Stimulated activated CD4-positive, alpha-beta T cell treated with anti-CD3 and anti-CD28 coated beads, Interleukin-1b, Interleukin-23, amount 100 ng/mL, for 4 hours (primary cell): ENCODE results near the gene POU6F1.
"Not testable (repeated sequence)": the region's sequence is repeated elsewhere in the genome, so short reads cannot be mapped to it uniquely, and the experiment has no call there.

Source experiments
- DNase-seq, 2 donors: peaks; one replicate each; pipeline ENCODE4 v3.0.0-alpha.2; 2020; ENCODE audit warnings: low read depth in 2 of 2

The POU6F1 gene

GRCh38 chr12:51217968-51218606, at the start of gene POU6F1:
Gene POU6F1, minus strand, starts transcription at chr12:51218062. Its CDS starts 11,226 bp downstream, at chr12:51206836.
- peak; percentile 57 to 61 for DNase-seq

GRCh38 chr12:51265024-51265423, 47.2 kb upstream of the POU6F1 start:
- DNase-seq: no peak

GRCh38 chr12:51264297-51264696, 46.4 kb upstream of the POU6F1 start:
- DNase-seq: no peak

GRCh38 chr12:51263341-51263740, 45.5 kb upstream of the POU6F1 start:
- DNase-seq: no peak

- DNase-seq: no peak
These were observed 44.9 kb upstream of the POU6F1 start for GRCh38 chr12:51262758-51263177.

- DNase-seq: not testable (repeated sequence)
These were observed 41.7 kb upstream of the POU6F1 start for GRCh38 chr12:51259600-51259999.

- DNase-seq: no peak
These were observed 36.7 kb upstream of the POU6F1 start for GRCh38 chr12:51254536-51254935.

GRCh38 chr12:51253276-51253675, 35.4 kb upstream of the POU6F1 start:
- DNase-seq: no peak

- no peak for DNase-seq
These were observed 29.8 kb upstream of the POU6F1 start for GRCh38 chr12:51247523-51248206.

- no peak for DNase-seq
These were observed 28.5 kb upstream of the POU6F1 start for GRCh38 chr12:51246254-51246853.

GRCh38 chr12:51245476-51246253, 27.8 kb upstream of the POU6F1 start:
- no peak for DNase-seq

- DNase-seq: no peak
These were observed 26.4 kb upstream of the POU6F1 start for GRCh38 chr12:51244269-51244668.

- DNase-seq: no peak
These were observed 25.0 kb upstream of the POU6F1 start for GRCh38 chr12:51242876-51243275.

GRCh38 chr12:51242120-51242519, 24.3 kb upstream of the POU6F1 start:
- DNase-seq: no peak

- no peak for DNase-seq
These were observed 23.1 kb upstream of the POU6F1 start for GRCh38 chr12:51240971-51241370.

- peak; percentile 87 to 96 for DNase-seq
These were observed 20.9 kb upstream of the POU6F1 start, which contains the start of gene DAZAP2 for GRCh38 chr12:51238510-51239334. Gene DAZAP2, plus strand, starts transcription at chr12:51238826. Its CDS starts 82 bp downstream, at chr12:51238908.

GRCh38 chr12:51238037-51238509, 20.2 kb upstream of the POU6F1 start:
- DNase-seq: no peak

GRCh38 chr12:51234530-51234929, 16.7 kb upstream of the POU6F1 start:
- DNase-seq: no peak

GRCh38 chr12:51232642-51233041, 14.8 kb upstream of the POU6F1 start:
- no peak for DNase-seq

- DNase-seq: no peak
These were observed 11.4 kb upstream of the POU6F1 start for GRCh38 chr12:51229116-51229809.
